NT2/D1 (cell line): ENCODE results near the gene ZNF408.

Source experiments
- SUZ12 ChIP-seq: IDR thresholded peaks from 2 replicates; pipeline ENCODE4 v1.6.1; 2011; ENCODE audit not compliant: insufficient read length, insufficient read depth; ENCODE audit errors: extremely low read depth
- ZNF274 ChIP-seq: IDR thresholded peaks from 2 replicates; pipeline ENCODE4 v1.6.1; 2011; ENCODE audit warnings: mild to moderate bottlenecking, low read depth, low read length

GRCh38 chr11:46741600-46742484 is 41.0 kb downstream of the ZNF408 start:
- TF ChIP-seq ZNF274: no peak
- no peak for TF ChIP-seq SUZ12
